Tibial nerve (tissue), 4 donors: ENCODE data around the gene EPC2. TPM values are rescaled to one million over a fixed set of nuclear protein-coding genes. Genes with fewer than 3 reads are reported as not detected.
"Not testable (repeated sequence)": the region's sequence is repeated elsewhere in the genome, so short reads cannot be mapped to it uniquely, and the experiment has no call there.

Experiments
- DNase-seq, 2 donors: peaks; one replicate each; pipeline ENCODE4 v3.0.0-alpha.2; 2019; ENCODE audit warnings: low spot score in 2 of 2
- H3K27ac ChIP-seq, 4 donors: fragments of 200-600 bp; sonication (generic) in 3 of 4; one replicate each; pipeline ENCODE4 v1.5.1; 2017 to 2019; ENCODE audit warnings: mild to moderate bottlenecking in 1 of 4
- H3K27me3 ChIP-seq, 2 donors: fragments of 200-600 bp; sonication (generic) in 1 of 2; one replicate each; pipeline versions ENCODE4 v1.5.1 to v1.6.0; 2017 to 2019
- H3K36me3 ChIP-seq, 3 donors: fragments of 200-600 bp; sonication (generic); one replicate each; pipeline ENCODE4 v1.5.1; 2018 to 2019
- H3K4me1 ChIP-seq, 4 donors: fragments of 200-600 bp; sonication (generic) in 3 of 4; one replicate each; pipeline ENCODE4 v1.5.1; 2017 to 2019
- H3K4me3 ChIP-seq, 4 donors: fragments of 200-600 bp; sonication (generic) in 3 of 4; one replicate each; pipeline ENCODE4 v1.5.1; 2017 to 2019; ENCODE audit warnings: mild to moderate bottlenecking in 1 of 4, moderate library complexity in 1 of 4
- H3K9me3 ChIP-seq, 4 donors: fragments of 200-600 bp; sonication (generic) in 3 of 4; one replicate each; pipeline ENCODE4 v1.5.1; 2017 to 2019
- CTCF ChIP-seq, 5 experiments: fragments of 200-600 bp in 3 of 5; fragments of 450-650 bp in 2 of 5; sonication (generic) in 3 of 5; IDR thresholded peaks; one replicate each; pipeline ENCODE4 v1.5.1; 2016 to 2019; ENCODE audit warnings: antibody characterized with exemption in 5 of 5, mild to moderate bottlenecking in 3 of 5, moderate library complexity in 2 of 5
- EP300 ChIP-seq, 2 donors: sonication (generic); formaldehyde crosslinking; IDR thresholded peaks; one replicate each; pipeline ENCODE4 v1.6.1; 2017; ENCODE audit warnings: antibody characterized with exemption in 2 of 2, mild to moderate bottlenecking in 1 of 2
- POLR2A ChIP-seq, 2 donors: fragments of 450-650 bp; IDR thresholded peaks; one replicate each; pipeline ENCODE4 v1.6.1; 2017; ENCODE audit warnings: antibody characterized with exemption in 2 of 2, mild to moderate bottlenecking in 2 of 2, moderate library complexity in 2 of 2
- WGBS, 2 donors: methylation state at CpG; one replicate each; pipeline ENCODE4 v1.1.5; 2018; 5-methylcytosine and 5-hydroxymethylcytosine counted together
- total RNA-seq, 4 donors: library from RNA; depleted of rRNA; stranded (reverse); fragments of >200 nt; gene quantifications; one replicate each; pipeline ENCODE4 v1.1.0, GENCODE V29; 2016

EPC2 gene
- total RNA-seq, 4 donors from 2014 or later: 23.4 to 26.5 (median 25.3) TPM

- H3K36me3 ChIP-seq: no peaks in the 10 kb centered on the region
- no peak overlapping the region for H3K27ac ChIP-seq
- no peak overlapping the region for H3K4me3 ChIP-seq
- H3K9me3 ChIP-seq: peaks cover 0 to 6% (median 0%) of the 10 kb centered on the region in 4 donors
- no peak for TF ChIP-seq CTCF (IDR thresholded peaks at IDR 0.05)
- no peak for TF ChIP-seq POLR2A (IDR thresholded peaks at IDR 0.05)
- no peak for TF ChIP-seq EP300 (IDR thresholded peaks at IDR 0.05)
- H3K4me1 ChIP-seq: peaks cover 0 to 69% (median 32%) of the 10 kb centered on the region in 4 donors
- H3K27me3 ChIP-seq: no peaks in the 10 kb centered on the region
- WGBS, 2 donors: 64 to 80% methylated on average over 1 of the region's 1 CpG
- no peak for DNase-seq
Observed at GRCh38 chr2:148670773-148671172, 26.2 kb downstream of the EPC2 start.

GRCh38 chr2:148674063-148675020 is 29.8 kb downstream of the EPC2 start:
- Histone ChIP-seq H3K27ac (no peak overlapping the region), H3K36me3 (no peaks in the 10 kb centered on the region), H3K4me3 (no peak overlapping the region), H3K4me1 (peaks cover 0 to 59% (median 12%) of the 10 kb centered on the region in 4 donors), H3K27me3 (no peaks in the 10 kb centered on the region), H3K9me3 (peaks cover 0 to 6% (median 0%) of the 10 kb centered on the region in 4 donors)
- TF ChIP-seq POLR2A (IDR thresholded peaks at IDR 0.05) (no peak), CTCF (IDR thresholded peaks at IDR 0.05) (peak in 2 of 5 experiments; percentile 13 to 39)
- DNase-seq: no peak
- 68 to 69% methylated on average over 2 of the region's 2 CpGs for WGBS, 2 donors

GRCh38 chr2:148675708-148676107 is 31.2 kb downstream of the EPC2 start:
- no peak overlapping the region for H3K4me3 ChIP-seq
- H3K9me3 ChIP-seq: peaks cover 0 to 6% (median 0%) of the 10 kb centered on the region in 4 donors
- no peak overlapping the region for H3K27ac ChIP-seq
- H3K27me3 ChIP-seq: no peaks in the 10 kb centered on the region
- no peaks in the 10 kb centered on the region for H3K36me3 ChIP-seq
- no peak for DNase-seq
- 47 to 54% methylated on average over 4 of the region's 4 CpGs for WGBS, 2 donors
- peaks cover 0 to 54% (median 10%) of the 10 kb centered on the region in 4 donors for H3K4me1 ChIP-seq
- TF ChIP-seq CTCF (IDR thresholded peaks at IDR 0.05) (no peak), POLR2A (IDR thresholded peaks at IDR 0.05) (no peak), EP300 (IDR thresholded peaks at IDR 0.05) (no peak)

GRCh38 chr2:148678302-148679179 is 34.0 kb downstream of the EPC2 start:
- DNase-seq, H3K4me3 ChIP-seq, H3K27me3 ChIP-seq, H3K36me3 ChIP-seq, H3K9me3 ChIP-seq, H3K27ac ChIP-seq: not testable (repeated sequence)
- H3K4me1 ChIP-seq: peaks cover 0 to 50% (median 10%) of the 10 kb centered on the region in 4 donors
- WGBS, 2 donors: 94 to 98% methylated on average over 17 to 23 of the region's 31 CpGs

- TF ChIP-seq CTCF (IDR thresholded peaks at IDR 0.05): no peak
- TF ChIP-seq EP300 (IDR thresholded peaks at IDR 0.05): no peak
- no peak for TF ChIP-seq POLR2A (IDR thresholded peaks at IDR 0.05)
- WGBS, 2 donors: 77 to 84% methylated on average over 3 of the region's 3 CpGs
- DNase-seq: no peak
- Histone ChIP-seq H3K4me1 (peaks cover 0 to 32% (median 6%) of the 10 kb centered on the region in 4 donors), H3K4me3 (no peak overlapping the region), H3K27me3 (no peaks in the 10 kb centered on the region), H3K36me3 (no peaks in the 10 kb centered on the region), H3K27ac (no peak overlapping the region), H3K9me3 (peaks cover 0 to 3% (median 0%) of the 10 kb centered on the region in 4 donors)
Observed at GRCh38 chr2:148680462-148680861, 35.9 kb downstream of the EPC2 start.
